Measurements from ENCODE around the gene WDFY4. TPM values are rescaled to one million over a fixed set of nuclear protein-coding genes. Genes with fewer than 3 reads are reported as not detected.

The WDFY4 gene
- polyA plus RNA-seq, 1 donor from 2014 or later = not detected

- Histone ChIP-seq H3K4me3 (ENCODE audit: low read length) (no peak overlapping the region), H4K20me1 (ENCODE audit: insufficient read depth) (no peaks in the 10 kb centered on the region), H3K9me2 (ENCODE audit: insufficient read depth, low read length) (no peaks in the 10 kb centered on the region), H3K9me3 (ENCODE audit: low read length) (no peaks in the 10 kb centered on the region), H3K27me3 (ENCODE audit: insufficient read depth, low read depth, low read length) (no peaks in the 10 kb centered on the region), H3F3A (ENCODE audit: insufficient read depth, low read length, poor library complexity, severe bottlenecking) (no peaks in the 10 kb centered on the region), H3K36me3 (ENCODE audit: insufficient read depth, low read length) (no peaks in the 10 kb centered on the region), H3K27ac (ENCODE audit: low read length) (no peak overlapping the region), H2AFZ (ENCODE audit: low read depth, low read length) (no peak overlapping the region), H3K4me2 (ENCODE audit: low read length) (no peak overlapping the region), H3K9ac (ENCODE audit: low read length) (no peak overlapping the region), H3K79me2 (replicated peaks; ENCODE audit: insufficient read depth, low read length) (no peaks in the 10 kb centered on the region)
- TF ChIP-seq RAD21 (conservative IDR thresholded peaks at IDR 0.05) = no peak
- TF ChIP-seq, protein P1, sequence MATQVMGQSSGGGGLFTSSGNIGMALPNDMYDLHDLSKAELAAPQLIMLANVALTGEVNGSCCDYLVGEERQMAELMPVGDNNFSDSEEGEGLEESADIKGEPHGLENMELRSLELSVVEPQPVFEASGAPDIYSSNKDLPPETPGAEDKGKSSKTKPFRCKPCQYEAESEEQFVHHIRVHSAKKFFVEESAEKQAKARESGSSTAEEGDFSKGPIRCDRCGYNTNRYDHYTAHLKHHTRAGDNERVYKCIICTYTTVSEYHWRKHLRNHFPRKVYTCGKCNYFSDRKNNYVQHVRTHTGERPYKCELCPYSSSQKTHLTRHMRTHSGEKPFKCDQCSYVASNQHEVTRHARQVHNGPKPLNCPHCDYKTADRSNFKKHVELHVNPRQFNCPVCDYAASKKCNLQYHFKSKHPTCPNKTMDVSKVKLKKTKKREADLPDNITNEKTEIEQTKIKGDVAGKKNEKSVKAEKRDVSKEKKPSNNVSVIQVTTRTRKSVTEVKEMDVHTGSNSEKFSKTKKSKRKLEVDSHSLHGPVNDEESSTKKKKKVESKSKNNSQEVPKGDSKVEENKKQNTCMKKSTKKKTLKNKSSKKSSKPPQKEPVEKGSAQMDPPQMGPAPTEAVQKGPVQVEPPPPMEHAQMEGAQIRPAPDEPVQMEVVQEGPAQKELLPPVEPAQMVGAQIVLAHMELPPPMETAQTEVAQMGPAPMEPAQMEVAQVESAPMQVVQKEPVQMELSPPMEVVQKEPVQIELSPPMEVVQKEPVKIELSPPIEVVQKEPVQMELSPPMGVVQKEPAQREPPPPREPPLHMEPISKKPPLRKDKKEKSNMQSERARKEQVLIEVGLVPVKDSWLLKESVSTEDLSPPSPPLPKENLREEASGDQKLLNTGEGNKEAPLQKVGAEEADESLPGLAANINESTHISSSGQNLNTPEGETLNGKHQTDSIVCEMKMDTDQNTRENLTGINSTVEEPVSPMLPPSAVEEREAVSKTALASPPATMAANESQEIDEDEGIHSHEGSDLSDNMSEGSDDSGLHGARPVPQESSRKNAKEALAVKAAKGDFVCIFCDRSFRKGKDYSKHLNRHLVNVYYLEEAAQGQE (IDR thresholded peaks at IDR 0.05; ENCODE audit: borderline replicate concordance) = no peak
- TF ChIP-seq, protein P2, sequence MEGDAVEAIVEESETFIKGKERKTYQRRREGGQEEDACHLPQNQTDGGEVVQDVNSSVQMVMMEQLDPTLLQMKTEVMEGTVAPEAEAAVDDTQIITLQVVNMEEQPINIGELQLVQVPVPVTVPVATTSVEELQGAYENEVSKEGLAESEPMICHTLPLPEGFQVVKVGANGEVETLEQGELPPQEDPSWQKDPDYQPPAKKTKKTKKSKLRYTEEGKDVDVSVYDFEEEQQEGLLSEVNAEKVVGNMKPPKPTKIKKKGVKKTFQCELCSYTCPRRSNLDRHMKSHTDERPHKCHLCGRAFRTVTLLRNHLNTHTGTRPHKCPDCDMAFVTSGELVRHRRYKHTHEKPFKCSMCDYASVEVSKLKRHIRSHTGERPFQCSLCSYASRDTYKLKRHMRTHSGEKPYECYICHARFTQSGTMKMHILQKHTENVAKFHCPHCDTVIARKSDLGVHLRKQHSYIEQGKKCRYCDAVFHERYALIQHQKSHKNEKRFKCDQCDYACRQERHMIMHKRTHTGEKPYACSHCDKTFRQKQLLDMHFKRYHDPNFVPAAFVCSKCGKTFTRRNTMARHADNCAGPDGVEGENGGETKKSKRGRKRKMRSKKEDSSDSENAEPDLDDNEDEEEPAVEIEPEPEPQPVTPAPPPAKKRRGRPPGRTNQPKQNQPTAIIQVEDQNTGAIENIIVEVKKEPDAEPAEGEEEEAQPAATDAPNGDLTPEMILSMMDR (IDR thresholded peaks at IDR 0.05; ENCODE audit: poor library complexity, severe bottlenecking) = no peak
- no peak for TF ChIP-seq EZH2 (IDR thresholded peaks at IDR 0.05; ENCODE audit: borderline replicate concordance, insufficient read depth, low read length, poor library complexity, severe bottlenecking)
- no peak for TF ChIP-seq SMC3 (conservative IDR thresholded peaks at IDR 0.05; ENCODE audit: poor library complexity)
- no peak for TF ChIP-seq TAF1 (IDR thresholded peaks at IDR 0.05; ENCODE audit: low read depth)
- no peak for TF ChIP-seq POLR2AphosphoS5 (IDR thresholded peaks at IDR 0.05)
- TF ChIP-seq MXI1 (conservative IDR thresholded peaks at IDR 0.05; ENCODE audit: poor library complexity, severe bottlenecking) = no peak
- TF ChIP-seq EP300 (conservative IDR thresholded peaks at IDR 0.05; ENCODE audit: poor library complexity, severe bottlenecking) = no peak
Observed at GRCh38 chr10:48978318-48978717, 293.6 kb downstream of the WDFY4 start.

GRCh38 chr10:48981310-48981907 lies 296.7 kb downstream of the WDFY4 start:
- TF ChIP-seq, protein P2 (IDR thresholded peaks at IDR 0.05; ENCODE audit: poor library complexity, severe bottlenecking) = peak; percentile 70
- TF ChIP-seq RAD21 (conservative IDR thresholded peaks at IDR 0.05) (peak; percentile 67), POLR2AphosphoS5 (IDR thresholded peaks at IDR 0.05) (no peak), EZH2 (IDR thresholded peaks at IDR 0.05; ENCODE audit: borderline replicate concordance, insufficient read depth, low read length, poor library complexity, severe bottlenecking) (no peak), SMC3 (conservative IDR thresholded peaks at IDR 0.05; ENCODE audit: poor library complexity) (peak; percentile 70), EP300 (conservative IDR thresholded peaks at IDR 0.05; ENCODE audit: poor library complexity, severe bottlenecking) (no peak), TAF1 (IDR thresholded peaks at IDR 0.05; ENCODE audit: low read depth) (no peak), MXI1 (conservative IDR thresholded peaks at IDR 0.05; ENCODE audit: poor library complexity, severe bottlenecking) (no peak)
- TF ChIP-seq, protein P1 (IDR thresholded peaks at IDR 0.05; ENCODE audit: borderline replicate concordance) = no peak
- H2AFZ ChIP-seq (ENCODE audit: low read depth, low read length) = no peak overlapping the region

More at GRCh38 chr10:48981310-48981907, 296.7 kb downstream of the WDFY4 start:
- Histone ChIP-seq H3K27me3 (ENCODE audit: insufficient read depth, low read depth, low read length) (no peaks in the 10 kb centered on the region), H3K4me2 (ENCODE audit: low read length) (no peak overlapping the region), H3K27ac (ENCODE audit: low read length) (no peak overlapping the region), H3K36me3 (ENCODE audit: insufficient read depth, low read length) (no peaks in the 10 kb centered on the region), H3K9me2 (ENCODE audit: insufficient read depth, low read length) (no peaks in the 10 kb centered on the region), H3F3A (ENCODE audit: insufficient read depth, low read length, poor library complexity, severe bottlenecking) (no peaks in the 10 kb centered on the region), H3K9me3 (ENCODE audit: low read length) (no peaks in the 10 kb centered on the region), H3K4me3 (ENCODE audit: low read length) (no peak overlapping the region), H3K9ac (ENCODE audit: low read length) (no peak overlapping the region), H3K79me2 (replicated peaks; ENCODE audit: insufficient read depth, low read length) (no peaks in the 10 kb centered on the region), H4K20me1 (ENCODE audit: insufficient read depth) (no peaks in the 10 kb centered on the region)
